Breast epithelium (tissue), 3 donors: ENCODE results near the gene AKR1B1.

Experiments
- POLR2A ChIP-seq: fragments of 450-650 bp; IDR thresholded peaks from one replicate; pipeline ENCODE4 v1.6.1; 2016; ENCODE audit warnings: antibody characterized with exemption, mild to moderate bottlenecking, moderate library complexity
- TF ChIP-seq, protein P1 (sequence below), 3 donors: fragments of 450-650 bp; IDR thresholded peaks; one replicate each; pipeline ENCODE4 v1.5.1; 2016 to 2017; ENCODE audit warnings: antibody characterized with exemption in 3 of 3, mild to moderate bottlenecking in 3 of 3, moderate library complexity in 3 of 3

- TF ChIP-seq, protein P1, sequence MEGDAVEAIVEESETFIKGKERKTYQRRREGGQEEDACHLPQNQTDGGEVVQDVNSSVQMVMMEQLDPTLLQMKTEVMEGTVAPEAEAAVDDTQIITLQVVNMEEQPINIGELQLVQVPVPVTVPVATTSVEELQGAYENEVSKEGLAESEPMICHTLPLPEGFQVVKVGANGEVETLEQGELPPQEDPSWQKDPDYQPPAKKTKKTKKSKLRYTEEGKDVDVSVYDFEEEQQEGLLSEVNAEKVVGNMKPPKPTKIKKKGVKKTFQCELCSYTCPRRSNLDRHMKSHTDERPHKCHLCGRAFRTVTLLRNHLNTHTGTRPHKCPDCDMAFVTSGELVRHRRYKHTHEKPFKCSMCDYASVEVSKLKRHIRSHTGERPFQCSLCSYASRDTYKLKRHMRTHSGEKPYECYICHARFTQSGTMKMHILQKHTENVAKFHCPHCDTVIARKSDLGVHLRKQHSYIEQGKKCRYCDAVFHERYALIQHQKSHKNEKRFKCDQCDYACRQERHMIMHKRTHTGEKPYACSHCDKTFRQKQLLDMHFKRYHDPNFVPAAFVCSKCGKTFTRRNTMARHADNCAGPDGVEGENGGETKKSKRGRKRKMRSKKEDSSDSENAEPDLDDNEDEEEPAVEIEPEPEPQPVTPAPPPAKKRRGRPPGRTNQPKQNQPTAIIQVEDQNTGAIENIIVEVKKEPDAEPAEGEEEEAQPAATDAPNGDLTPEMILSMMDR (IDR thresholded peaks at IDR 0.05), result no peak
- no peak for TF ChIP-seq POLR2A
Measured at GRCh38 chr7:134450294-134451000, 8.5 kb downstream of the AKR1B1 start.
